H9 (cell line): ENCODE data around the gene ARMC2. TPM values are rescaled to one million over a fixed set of nuclear protein-coding genes. Genes with fewer than 3 reads are reported as not detected.

Source experiments
- DNase-seq: peaks from one replicate; pipeline ENCODE4 v3.0.0-alpha.2; 2017
- H2AFZ ChIP-seq: one replicate; pipeline ENCODE4 v1.6.1; 2013; ENCODE audit warnings: mild to moderate bottlenecking, low read length, control low read depth, moderate library complexity
- H2AK5ac ChIP-seq: 2 replicates; pipeline ENCODE4 v1.6.1; 2013; ENCODE audit warnings: low read length, control low read depth, mixed read lengths; ENCODE audit not compliant: insufficient read length
- H2BK120ac ChIP-seq: one replicate; pipeline ENCODE4 v1.6.1; 2013; ENCODE audit warnings: low read depth, mild to moderate bottlenecking, low read length, control low read depth, inconsistent platforms; ENCODE audit not compliant: poor library complexity, severe bottlenecking
- H2BK12ac ChIP-seq: 2 replicates; pipeline ENCODE4 v1.6.1; 2013; ENCODE audit warnings: low read length, control low read depth, mixed read lengths, low read depth; ENCODE audit not compliant: insufficient read length
- H2BK15ac ChIP-seq: 2 replicates; pipeline ENCODE4 v1.6.1; 2013; ENCODE audit warnings: low read depth, low read length, control low read depth
- H2BK20ac ChIP-seq: one replicate; pipeline ENCODE4 v1.6.1; 2013; ENCODE audit warnings: low read depth, mild to moderate bottlenecking, low read length, control low read depth, inconsistent platforms; ENCODE audit not compliant: poor library complexity, severe bottlenecking
- H2BK5ac ChIP-seq: 2 replicates; pipeline ENCODE4 v1.6.1; 2013; ENCODE audit warnings: low read length, control low read depth, mixed read lengths; ENCODE audit not compliant: insufficient read length
- H3K14ac ChIP-seq: 2 replicates; pipeline ENCODE4 v1.6.1; 2013; ENCODE audit warnings: low read length, control low read depth; ENCODE audit not compliant: insufficient read depth
- H3K18ac ChIP-seq: 2 replicates; pipeline ENCODE4 v1.6.1; 2013; ENCODE audit warnings: low read depth, mild to moderate bottlenecking, mixed read lengths, low read length, control low read depth; ENCODE audit not compliant: insufficient read length
- H3K23ac ChIP-seq: 2 replicates; pipeline ENCODE4 v1.6.1; 2013; ENCODE audit warnings: low read length, control low read depth, mixed read lengths, low read depth; ENCODE audit not compliant: insufficient read length
- H3K23me2 ChIP-seq: 2 replicates; pipeline ENCODE4 v1.6.1; 2013; ENCODE audit warnings: low read depth, mild to moderate bottlenecking, mixed read lengths, low read length, control low read depth; ENCODE audit not compliant: insufficient read length, poor library complexity, severe bottlenecking
- H3K27ac ChIP-seq: 2 replicates; pipeline ENCODE4 v1.5.1; 2013; ENCODE audit warnings: low read length, control low read depth, mixed read lengths, low read depth; ENCODE audit not compliant: insufficient read length
- H3K27me3 ChIP-seq: 2 replicates; pipeline ENCODE4 v1.6.1; 2013; ENCODE audit warnings: low read length, control low read depth, inconsistent platforms; ENCODE audit not compliant: insufficient read depth
- H3K4ac ChIP-seq: 2 replicates; pipeline ENCODE4 v1.6.1; 2013; ENCODE audit warnings: low read depth, mild to moderate bottlenecking, control low read depth, inconsistent platforms, low read length, moderate library complexity
- H3K4me1 ChIP-seq: 2 replicates; pipeline ENCODE4 v1.6.1; 2013; ENCODE audit warnings: low read length, control low read depth, inconsistent platforms; ENCODE audit not compliant: insufficient read depth
- H3K4me2 ChIP-seq: 2 replicates; pipeline ENCODE4 v1.6.1; 2013; ENCODE audit warnings: low read length, control low read depth, mixed read lengths; ENCODE audit not compliant: insufficient read length, insufficient read depth
- H3K56ac ChIP-seq: 2 replicates; pipeline ENCODE4 v1.6.1; 2013; ENCODE audit warnings: low read depth, mild to moderate bottlenecking, mixed read lengths, low read length, control low read depth; ENCODE audit not compliant: insufficient read length
- H3K79me1 ChIP-seq: 2 replicates; pipeline ENCODE4 v1.6.1; 2013; ENCODE audit warnings: low read depth, mild to moderate bottlenecking, moderate library complexity, low read length, control low read depth, inconsistent platforms; ENCODE audit not compliant: insufficient read depth, poor library complexity, severe bottlenecking
- H3K79me2 ChIP-seq: 2 replicates; pipeline ENCODE4 v1.6.1; 2013; ENCODE audit warnings: low read length, control low read depth, inconsistent platforms; ENCODE audit not compliant: insufficient read depth
- H3K9ac ChIP-seq: 2 replicates; pipeline ENCODE4 v1.6.1; 2013; ENCODE audit warnings: low read length, control low read depth, mixed read lengths; ENCODE audit not compliant: insufficient read length; ENCODE audit errors: extremely low read depth
- H3K9me3 ChIP-seq: one replicate; pipeline ENCODE4 v1.6.1; 2013; ENCODE audit warnings: low read depth, low read length, inconsistent platforms; ENCODE audit not compliant: control insufficient read depth
- H3T11ph ChIP-seq: one replicate; pipeline ENCODE4 v1.6.1; 2013; ENCODE audit warnings: mild to moderate bottlenecking, low read length, control low read depth, inconsistent platforms
- H4K20me1 ChIP-seq: one replicate; pipeline ENCODE4 v1.6.1; 2013; ENCODE audit not compliant: control insufficient read depth, insufficient read length, insufficient read depth
- H4K5ac ChIP-seq: 2 replicates; pipeline ENCODE4 v1.6.1; 2013; ENCODE audit warnings: low read depth, mild to moderate bottlenecking, mixed read lengths, low read length, control low read depth; ENCODE audit not compliant: insufficient read length
- H4K8ac ChIP-seq: replicated peaks from 2 replicates; pipeline ENCODE4 v1.6.1; 2013; ENCODE audit warnings: low read length, control low read depth, mixed read lengths, low read depth; ENCODE audit not compliant: insufficient read length
- H4K91ac ChIP-seq: 2 replicates; pipeline ENCODE4 v1.6.1; 2013; ENCODE audit warnings: low read depth, mild to moderate bottlenecking, moderate library complexity, mixed read lengths, low read length, control low read depth; ENCODE audit not compliant: insufficient read length
- H3K27ac Mint-ChIP-seq, 3 experiments: 2 replicates in 2 of 3; 3 replicates in 1 of 3; pipeline ENCODE4 v1.8.0; 2020 to 2021; ENCODE audit warnings: mixed read lengths in 3 of 3, mild to moderate bottlenecking in 1 of 3, moderate library complexity in 1 of 3
- H3K27me3 Mint-ChIP-seq: 2 replicates; pipeline ENCODE4 v1.8.0; 2021; ENCODE audit warnings: low read depth, mild to moderate bottlenecking, moderate library complexity, mixed read lengths
- H3K36me3 Mint-ChIP-seq, 3 experiments: 2 replicates in 2 of 3; 3 replicates in 1 of 3; pipeline ENCODE4 v1.8.0; 2020 to 2021; ENCODE audit warnings: low read depth in 3 of 3, mixed read lengths in 3 of 3; ENCODE audit not compliant: insufficient read depth in 1 of 3
- H3K4me1 Mint-ChIP-seq, 2 experiments: 2 replicates each; pipeline ENCODE4 v1.8.0; 2020; ENCODE audit warnings: mixed read lengths in 2 of 2
- H3K4me3 Mint-ChIP-seq, 2 experiments: 2 replicates in 1 of 2; 3 replicates in 1 of 2; pipeline ENCODE4 v1.8.0; 2020 to 2021; ENCODE audit warnings: mild to moderate bottlenecking in 2 of 2, mixed read lengths in 2 of 2, moderate library complexity in 1 of 2
- H3K9me3 Mint-ChIP-seq, 2 experiments: 2 replicates in 1 of 2; 3 replicates in 1 of 2; pipeline ENCODE4 v1.8.0; 2020; ENCODE audit warnings: mild to moderate bottlenecking in 2 of 2, mixed read lengths in 2 of 2, moderate library complexity in 1 of 2
- CTCF ChIP-seq: fragments of 200-600 bp; sonication (generic); conservative IDR thresholded peaks from 3 replicates; pipeline ENCODE4 v1.8.0; 2021; ENCODE audit warnings: antibody characterized with exemption, mild to moderate bottlenecking
- WGBS: extraction: QIAGEN DNeasy Blood & Tissue Kit; methylation state at CpG from one replicate; pipeline ENCODE4 v1.1.7; 2013; ENCODE audit warnings: missing lambda C conversion rate, low lambda C conversion rate, mixed read lengths; ENCODE audit not compliant: insufficient read length; ENCODE audit errors: extremely low coverage; 5-methylcytosine and 5-hydroxymethylcytosine counted together
- total RNA-seq: library from RNA; stranded (reverse); gene quantifications from 2 replicates; pipeline ENCODE4 v1.2.1, GENCODE V29; 2021

Gene ARMC2
- total RNA-seq, 1 experiment from 2014 or later, result 2.8 TPM

- Histone ChIP-seq H4K5ac (no peak overlapping the region), H2BK5ac (no peak overlapping the region), H2BK15ac (no peak overlapping the region), H3K4me2 (no peak overlapping the region), H3K4me1 (no peaks in the 10 kb centered on the region), H3K79me1 (no peaks in the 10 kb centered on the region), H3K23ac (no peak overlapping the region), H3K9me3 (no peaks in the 10 kb centered on the region), H3K23me2 (no peaks in the 10 kb centered on the region), H3K4ac (no peak overlapping the region), H4K91ac (no peak overlapping the region), H2AFZ (no peak overlapping the region), H2AK5ac (no peak overlapping the region), H3K27me3 (no peaks in the 10 kb centered on the region), H3T11ph (no peak overlapping the region), H4K20me1 (no peaks in the 10 kb centered on the region), H4K8ac (no peak overlapping the region), H2BK120ac (no peak overlapping the region), H3K79me2 (no peaks in the 10 kb centered on the region), H3K9ac (no peak overlapping the region), H2BK12ac (no peak overlapping the region), H2BK20ac (no peak overlapping the region), H3K56ac (no peak overlapping the region), H3K14ac (no peak overlapping the region), H3K27ac (no peak overlapping the region), H3K18ac (no peak overlapping the region)
- no peak overlapping the region for H3K27ac Mint-ChIP-seq
- peaks cover 8 to 10% of the 10 kb centered on the region in 2 experiments for H3K4me1 Mint-ChIP-seq
- H3K27me3 Mint-ChIP-seq, result no peaks in the 10 kb centered on the region
- H3K36me3 Mint-ChIP-seq, result no peaks in the 10 kb centered on the region
- no peak for DNase-seq
- no peaks in the 10 kb centered on the region for H3K9me3 Mint-ChIP-seq
- WGBS, result no CpG with 5 or more reads among the region's 1 CpG
- no peak overlapping the region for H3K4me3 Mint-ChIP-seq
- TF ChIP-seq CTCF, result no peak
Observed at GRCh38 chr6:109021870-109022269, 173.6 kb downstream of the ARMC2 start.
